Ovary (tissue), 9 donors: Measurements from ENCODE around the gene IL1RAPL2. TPM values are rescaled to one million over a fixed set of nuclear protein-coding genes. Genes with fewer than 3 reads are reported as not detected.

Experiments
- DNase-seq, 5 donors: peaks; one replicate each; pipeline ENCODE4 v3.0.0-alpha.2; 2019 to 2020
- H3K27ac ChIP-seq, 2 donors: fragments of 200-600 bp; one replicate each; pipeline versions ENCODE4 v1.5.1 to v1.8.0; 2019 to 2022
- H3K27me3 ChIP-seq: fragments of 200-600 bp; one replicate; pipeline ENCODE4 v1.8.0; 2022
- H3K36me3 ChIP-seq: fragments of 200-600 bp; sonication (generic); one replicate; pipeline ENCODE4 v1.5.1; 2019
- H3K4me1 ChIP-seq: one replicate; pipeline ENCODE4 v1.8.1; 2013; ENCODE audit warnings: mild to moderate bottlenecking, moderate library complexity; ENCODE audit not compliant: insufficient read depth
- H3K4me3 ChIP-seq: fragments of 200-600 bp; sonication (generic); one replicate; pipeline ENCODE4 v1.5.1; 2017
- H3K9me3 ChIP-seq, 2 donors: fragments of 200-600 bp in 1 of 2; sonication (generic) in 1 of 2; one replicate each; pipeline versions ENCODE4 v1.5.1 to v1.8.1; 2013 to 2019; ENCODE audit warnings: mild to moderate bottlenecking in 1 of 2, moderate library complexity in 1 of 2
- EP300 ChIP-seq: sonication (generic); formaldehyde crosslinking; IDR thresholded peaks from one replicate; pipeline ENCODE4 v1.6.1; 2017; ENCODE audit warnings: antibody characterized with exemption
- POLR2A ChIP-seq: fragments of 450-650 bp; IDR thresholded peaks from one replicate; pipeline ENCODE4 v1.6.1; 2017; ENCODE audit warnings: antibody characterized with exemption, mild to moderate bottlenecking, moderate library complexity
- WGBS, 3 donors: extraction: QIAGEN DNeasy Blood & Tissue Kit in 1 of 3; methylation state at CpG; one replicate each; pipeline versions ENCODE4 v1.1.5 to v1.1.7; 2013 to 2017; 5-methylcytosine and 5-hydroxymethylcytosine counted together
- intact Hi-C, 4 donors: fragments of 100-400 bp; cut with DNase I; formaldehyde crosslinking; loops; one replicate each; pipeline versions ENCODE4 v1.11.0 to v1.15.1; 2022 to 2023
- polyA plus RNA-seq, 2 donors: library from polyadenylated mRNA; stranded (reverse); fragments of 200-250 nt in 1 of 2; fragments of 350-450 nt in 1 of 2; fragmentation: Illumina TruSeq in 1 of 2; extraction: RNeasy Lipid Tissue Mini Kit (QIAGEN cat#74804) in 1 of 2; gene quantifications; one replicate each; pipeline ENCODE4 v1.2.3, GENCODE V29; 2013 to 2014
- total RNA-seq, 7 donors: library from RNA; depleted of rRNA in 2 of 7; stranded (reverse); fragments of >200 nt in 2 of 7; fragmentation: NEBNext Ultra II Directional in 3 of 7; extraction: Animal tissue kit (Norgen Biotek cat#: 25700) in 3 of 7; gene quantifications; one replicate each; pipeline versions ENCODE4 v1.1.0 to v1.2.4, GENCODE V29; 2016 to 2023
- TF ChIP-seq, protein P1 (sequence below), 3 donors: fragments of 450-650 bp in 2 of 3; fragments of 200-600 bp in 1 of 3; IDR thresholded peaks; one replicate each; pipeline versions ENCODE4 v1.5.1 to v1.8.0; 2016 to 2022; ENCODE audit warnings: antibody characterized with exemption in 3 of 3, mild to moderate bottlenecking in 1 of 3
- donor health status: DM: no; HTN: no; CAD: no; lungs with moderate emphysema.
- donor health status: DM: no; HTN: no; CAD: no.
- donor health status: Bipolar disorder and iron deficiency.
- donor health status: DM: yes; HTN: yes; CAD: no.
- donor health status: DM: no; HTN: no; CAD: no.
- donor health status: DM: yes; HTN: yes; CAD: no.

Gene IL1RAPL2
- total and polyA plus RNA-seq, 9 donors, result 0.08 to 1.1 (median 0.32) TPM; not detected in 3

DNA sequence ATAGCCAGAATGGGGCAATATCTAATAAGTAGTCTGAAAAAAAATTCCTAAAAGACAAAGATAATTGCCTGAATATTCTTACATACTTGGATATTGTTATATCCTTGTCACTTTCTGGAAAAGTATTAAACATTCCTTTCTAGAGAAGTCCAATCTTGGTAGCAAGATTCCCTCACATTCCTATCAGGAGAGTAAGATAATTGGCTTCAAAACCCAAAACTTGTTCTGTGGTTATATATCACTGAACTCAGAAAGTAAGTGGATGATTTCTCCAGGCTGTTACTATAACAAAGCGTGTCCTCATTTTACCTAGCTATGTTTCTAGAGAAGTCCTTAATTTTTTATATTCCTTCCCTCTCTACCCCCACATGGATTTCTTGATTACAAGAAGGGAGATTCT is 700.5 kb downstream of the IL1RAPL2 start:
- intact Hi-C loops, result no loop called here
- Histone ChIP-seq H3K36me3 (no peaks in the 10 kb centered on the region), H3K9me3 (no peaks in the 10 kb centered on the region), H3K27me3 (no peaks in the 10 kb centered on the region), H3K4me1 (no peaks in the 10 kb centered on the region), H3K4me3 (no peak overlapping the region), H3K27ac (no peak overlapping the region)
- TF ChIP-seq, protein P1, sequence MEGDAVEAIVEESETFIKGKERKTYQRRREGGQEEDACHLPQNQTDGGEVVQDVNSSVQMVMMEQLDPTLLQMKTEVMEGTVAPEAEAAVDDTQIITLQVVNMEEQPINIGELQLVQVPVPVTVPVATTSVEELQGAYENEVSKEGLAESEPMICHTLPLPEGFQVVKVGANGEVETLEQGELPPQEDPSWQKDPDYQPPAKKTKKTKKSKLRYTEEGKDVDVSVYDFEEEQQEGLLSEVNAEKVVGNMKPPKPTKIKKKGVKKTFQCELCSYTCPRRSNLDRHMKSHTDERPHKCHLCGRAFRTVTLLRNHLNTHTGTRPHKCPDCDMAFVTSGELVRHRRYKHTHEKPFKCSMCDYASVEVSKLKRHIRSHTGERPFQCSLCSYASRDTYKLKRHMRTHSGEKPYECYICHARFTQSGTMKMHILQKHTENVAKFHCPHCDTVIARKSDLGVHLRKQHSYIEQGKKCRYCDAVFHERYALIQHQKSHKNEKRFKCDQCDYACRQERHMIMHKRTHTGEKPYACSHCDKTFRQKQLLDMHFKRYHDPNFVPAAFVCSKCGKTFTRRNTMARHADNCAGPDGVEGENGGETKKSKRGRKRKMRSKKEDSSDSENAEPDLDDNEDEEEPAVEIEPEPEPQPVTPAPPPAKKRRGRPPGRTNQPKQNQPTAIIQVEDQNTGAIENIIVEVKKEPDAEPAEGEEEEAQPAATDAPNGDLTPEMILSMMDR (IDR thresholded peaks at IDR 0.05), result no peak
- TF ChIP-seq POLR2A, result no peak
- TF ChIP-seq EP300, result no peak
- WGBS, 3 donors, result 41 to 55% (median 51%) methylated on average over 1 of the region's 1 CpG
- no peak for DNase-seq

DNA sequence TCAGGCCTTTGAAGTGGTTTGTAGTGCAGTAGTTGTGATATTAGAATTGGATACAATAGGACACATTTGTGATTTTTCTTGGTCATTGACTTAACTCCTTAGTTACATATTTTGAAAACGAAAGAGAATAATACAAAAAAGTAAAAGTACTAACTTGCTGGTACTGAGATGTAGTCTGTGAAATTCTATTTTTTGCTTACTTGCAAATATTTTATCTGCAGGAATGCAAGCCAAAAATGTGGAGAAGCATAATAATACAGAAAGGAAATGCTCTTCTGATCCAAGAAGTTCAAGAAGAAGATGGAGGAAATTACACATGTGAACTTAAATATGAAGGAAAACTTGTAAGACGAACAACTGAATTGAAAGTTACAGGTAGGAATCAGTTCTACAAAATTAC is 701.2 kb downstream of the IL1RAPL2 start:
- intact Hi-C loops, result no loop called here
- Histone ChIP-seq H3K27ac (no peak overlapping the region), H3K4me1 (no peaks in the 10 kb centered on the region), H3K4me3 (no peak overlapping the region), H3K27me3 (no peaks in the 10 kb centered on the region), H3K9me3 (no peaks in the 10 kb centered on the region), H3K36me3 (no peaks in the 10 kb centered on the region)
- TF ChIP-seq EP300 (no peak), POLR2A (no peak)
- TF ChIP-seq, protein P1 (IDR thresholded peaks at IDR 0.05), result no peak
- 44 to 62% (median 54%) methylated on average over 2 of the region's 2 CpGs for WGBS, 3 donors
- no peak for DNase-seq

DNA sequence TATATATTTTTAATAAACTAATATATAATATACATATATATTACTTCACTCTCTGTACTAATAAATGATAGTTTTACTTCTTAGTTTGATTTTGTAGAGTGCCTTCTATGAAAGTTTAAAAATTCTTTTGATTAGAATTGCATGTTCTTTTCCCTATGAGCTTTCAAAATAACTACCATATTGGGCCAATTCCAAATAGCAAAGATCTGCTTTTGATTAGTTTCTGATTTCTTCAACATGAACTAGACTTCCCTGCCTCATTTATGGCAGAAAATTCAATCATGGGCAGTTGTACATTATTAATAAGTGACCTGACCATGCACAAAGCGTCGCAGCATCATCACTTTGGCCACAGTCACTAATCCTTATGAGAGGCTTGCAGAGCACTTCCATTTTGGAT is 703.4 kb downstream of the IL1RAPL2 start:
- H3K9me3 ChIP-seq, result no peaks in the 10 kb centered on the region
- H3K36me3 ChIP-seq, result no peaks in the 10 kb centered on the region
- 77 to 87% (median 79%) methylated on average over 2 of the region's 2 CpGs for WGBS, 3 donors
- TF ChIP-seq POLR2A (no peak), EP300 (no peak)
- TF ChIP-seq, protein P1 (IDR thresholded peaks at IDR 0.05), result no peak
- no peaks in the 10 kb centered on the region for H3K27me3 ChIP-seq
- no peaks in the 10 kb centered on the region for H3K4me1 ChIP-seq
- DNase-seq, result no peak
- no peak overlapping the region for H3K27ac ChIP-seq
- intact Hi-C loops, result no loop called here
- H3K4me3 ChIP-seq, result no peak overlapping the region

DNA sequence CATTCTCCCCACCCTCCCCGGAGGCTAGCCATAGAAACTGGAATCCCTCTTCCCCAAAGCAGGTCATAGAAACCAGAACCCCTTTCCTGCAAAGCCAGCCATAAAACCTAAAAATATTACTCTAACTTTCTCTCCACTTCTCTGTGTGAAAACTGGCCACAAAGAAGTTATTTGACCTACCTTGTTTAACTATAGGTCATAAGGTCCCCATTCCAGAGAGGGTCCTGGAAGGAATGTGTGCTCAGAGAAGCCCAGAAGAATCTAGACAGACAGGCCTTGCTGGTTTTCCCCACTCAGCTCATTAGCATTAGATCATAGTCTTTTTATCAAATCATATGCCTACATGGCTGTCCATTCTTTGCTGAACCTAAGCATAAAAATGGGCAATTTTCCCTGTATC is 707.3 kb downstream of the IL1RAPL2 start:
- TF ChIP-seq, protein P1 (IDR thresholded peaks at IDR 0.05), result no peak
- TF ChIP-seq EP300, result no peak
- no peak for TF ChIP-seq POLR2A
- intact Hi-C loops, result no loop called here
- 76 to 87% (median 78%) methylated on average over 1 of the region's 1 CpG for WGBS, 3 donors

DNA sequence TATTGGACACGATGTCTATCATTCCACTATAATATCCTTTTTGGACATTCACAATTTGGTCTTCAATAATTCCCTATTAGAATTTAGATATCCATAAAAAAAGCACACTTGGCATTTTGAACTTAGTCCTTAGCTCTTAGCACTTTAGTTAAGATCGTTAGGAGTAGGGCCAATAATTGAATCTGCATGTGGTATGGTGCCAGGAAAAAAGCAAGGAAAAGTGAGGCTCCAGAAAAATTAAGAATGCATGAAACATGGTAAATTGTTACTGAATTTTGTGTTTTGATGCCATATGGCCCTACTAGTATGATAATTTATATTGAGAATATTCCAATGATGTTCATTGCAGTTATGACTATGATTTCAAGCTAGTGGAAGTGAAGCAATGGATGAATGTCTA is 708.1 kb downstream of the IL1RAPL2 start:
- Histone ChIP-seq H3K9me3 (no peaks in the 10 kb centered on the region), H3K27ac (no peak overlapping the region), H3K27me3 (no peaks in the 10 kb centered on the region), H3K4me3 (no peak overlapping the region), H3K36me3 (no peaks in the 10 kb centered on the region), H3K4me1 (no peaks in the 10 kb centered on the region)
- 67 to 80% (median 74%) methylated on average over 2 of the region's 2 CpGs for WGBS, 3 donors
- intact Hi-C loops, result no loop called here
- TF ChIP-seq, protein P1 (IDR thresholded peaks at IDR 0.05), result no peak
- no peak for TF ChIP-seq EP300
- TF ChIP-seq POLR2A, result no peak
- no peak for DNase-seq

More for the DNA sequence above, 707.3 kb downstream of the IL1RAPL2 start:
- H3K4me3 ChIP-seq, result no peak overlapping the region
- no peaks in the 10 kb centered on the region for H3K9me3 ChIP-seq
- no peaks in the 10 kb centered on the region for H3K4me1 ChIP-seq
- no peak for DNase-seq
- no peaks in the 10 kb centered on the region for H3K27me3 ChIP-seq
- no peaks in the 10 kb centered on the region for H3K36me3 ChIP-seq
- H3K27ac ChIP-seq, result no peak overlapping the region
